Suprapubic skin (tissue), 4 donors: ENCODE results near the gene TMED9. TPM values are rescaled to one million over a fixed set of nuclear protein-coding genes. Genes with fewer than 3 reads are reported as not detected.

Experiments
- DNase-seq, 2 donors: peaks; one replicate each; pipeline ENCODE4 v3.0.0-alpha.2; 2019; ENCODE audit warnings: low spot score in 2 of 2
- H3K27ac ChIP-seq: fragments of 200-600 bp; sonication (generic); one replicate; pipeline ENCODE4 v1.5.1; 2019
- H3K27me3 ChIP-seq: fragments of 200-600 bp; sonication (generic); one replicate; pipeline ENCODE4 v1.5.1; 2019
- H3K36me3 ChIP-seq: fragments of 200-600 bp; sonication (generic); one replicate; pipeline ENCODE4 v1.5.1; 2019
- H3K4me1 ChIP-seq: fragments of 200-600 bp; sonication (generic); one replicate; pipeline ENCODE4 v1.5.1; 2019
- H3K4me3 ChIP-seq: fragments of 200-600 bp; sonication (generic); one replicate; pipeline ENCODE4 v1.5.1; 2019; ENCODE audit warnings: mild to moderate bottlenecking
- H3K9me3 ChIP-seq: fragments of 200-600 bp; sonication (generic); one replicate; pipeline ENCODE4 v1.5.1; 2019
- EP300 ChIP-seq: sonication (generic); formaldehyde crosslinking; IDR thresholded peaks from one replicate; pipeline ENCODE4 v1.6.1; 2017; ENCODE audit warnings: antibody characterized with exemption
- POLR2A ChIP-seq, 2 donors: fragments of 450-650 bp; IDR thresholded peaks; one replicate each; pipeline ENCODE4 v1.6.1; 2017; ENCODE audit warnings: antibody characterized with exemption in 2 of 2, mild to moderate bottlenecking in 2 of 2, moderate library complexity in 2 of 2
- POLR2AphosphoS5 ChIP-seq, 3 donors: sonication (generic); formaldehyde crosslinking; IDR thresholded peaks; one replicate each; pipeline ENCODE4 v1.6.1; 2017; ENCODE audit warnings: antibody characterized with exemption in 3 of 3
- WGBS: methylation state at CpG from one replicate; pipeline ENCODE4 v1.1.5; 2018; 5-methylcytosine and 5-hydroxymethylcytosine counted together
- total RNA-seq, 4 donors: library from RNA; depleted of rRNA; stranded (reverse); fragments of >200 nt; gene quantifications; one replicate each; pipeline ENCODE4 v1.1.0, GENCODE V29; 2016
- TF ChIP-seq, protein P1 (sequence below), 2 donors: fragments of 200-600 bp in 1 of 2; fragments of 450-650 bp in 1 of 2; sonication (generic) in 1 of 2; IDR thresholded peaks; one replicate each; pipeline ENCODE4 v1.5.1; 2016 to 2019; ENCODE audit warnings: antibody characterized with exemption in 2 of 2, mild to moderate bottlenecking in 1 of 2, moderate library complexity in 1 of 2

The TMED9 gene
- total RNA-seq, 4 donors from 2014 or later: 60.3 to 84.5 (median 79.5) TPM

- 61% methylated on average over 3 of the region's 11 CpGs for WGBS
- H3K27ac ChIP-seq: no peak overlapping the region
- H3K9me3 ChIP-seq: no peaks in the 10 kb centered on the region
- no peak for TF ChIP-seq POLR2A (IDR thresholded peaks at IDR 0.05)
- TF ChIP-seq POLR2AphosphoS5 (IDR thresholded peaks at IDR 0.05): no peak
- TF ChIP-seq, protein P1, sequence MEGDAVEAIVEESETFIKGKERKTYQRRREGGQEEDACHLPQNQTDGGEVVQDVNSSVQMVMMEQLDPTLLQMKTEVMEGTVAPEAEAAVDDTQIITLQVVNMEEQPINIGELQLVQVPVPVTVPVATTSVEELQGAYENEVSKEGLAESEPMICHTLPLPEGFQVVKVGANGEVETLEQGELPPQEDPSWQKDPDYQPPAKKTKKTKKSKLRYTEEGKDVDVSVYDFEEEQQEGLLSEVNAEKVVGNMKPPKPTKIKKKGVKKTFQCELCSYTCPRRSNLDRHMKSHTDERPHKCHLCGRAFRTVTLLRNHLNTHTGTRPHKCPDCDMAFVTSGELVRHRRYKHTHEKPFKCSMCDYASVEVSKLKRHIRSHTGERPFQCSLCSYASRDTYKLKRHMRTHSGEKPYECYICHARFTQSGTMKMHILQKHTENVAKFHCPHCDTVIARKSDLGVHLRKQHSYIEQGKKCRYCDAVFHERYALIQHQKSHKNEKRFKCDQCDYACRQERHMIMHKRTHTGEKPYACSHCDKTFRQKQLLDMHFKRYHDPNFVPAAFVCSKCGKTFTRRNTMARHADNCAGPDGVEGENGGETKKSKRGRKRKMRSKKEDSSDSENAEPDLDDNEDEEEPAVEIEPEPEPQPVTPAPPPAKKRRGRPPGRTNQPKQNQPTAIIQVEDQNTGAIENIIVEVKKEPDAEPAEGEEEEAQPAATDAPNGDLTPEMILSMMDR (IDR thresholded peaks at IDR 0.05): no peak
- TF ChIP-seq EP300: no peak
- no peak overlapping the region for H3K4me3 ChIP-seq
- peaks cover 26% of the 10 kb centered on the region for H3K36me3 ChIP-seq
- no peaks in the 10 kb centered on the region for H3K27me3 ChIP-seq
- DNase-seq: no peak
- H3K4me1 ChIP-seq: peaks cover 19% of the 10 kb centered on the region
These were observed 15.1 kb downstream of the TMED9 start for GRCh38 chr5:177607115-177607451.

DNA sequence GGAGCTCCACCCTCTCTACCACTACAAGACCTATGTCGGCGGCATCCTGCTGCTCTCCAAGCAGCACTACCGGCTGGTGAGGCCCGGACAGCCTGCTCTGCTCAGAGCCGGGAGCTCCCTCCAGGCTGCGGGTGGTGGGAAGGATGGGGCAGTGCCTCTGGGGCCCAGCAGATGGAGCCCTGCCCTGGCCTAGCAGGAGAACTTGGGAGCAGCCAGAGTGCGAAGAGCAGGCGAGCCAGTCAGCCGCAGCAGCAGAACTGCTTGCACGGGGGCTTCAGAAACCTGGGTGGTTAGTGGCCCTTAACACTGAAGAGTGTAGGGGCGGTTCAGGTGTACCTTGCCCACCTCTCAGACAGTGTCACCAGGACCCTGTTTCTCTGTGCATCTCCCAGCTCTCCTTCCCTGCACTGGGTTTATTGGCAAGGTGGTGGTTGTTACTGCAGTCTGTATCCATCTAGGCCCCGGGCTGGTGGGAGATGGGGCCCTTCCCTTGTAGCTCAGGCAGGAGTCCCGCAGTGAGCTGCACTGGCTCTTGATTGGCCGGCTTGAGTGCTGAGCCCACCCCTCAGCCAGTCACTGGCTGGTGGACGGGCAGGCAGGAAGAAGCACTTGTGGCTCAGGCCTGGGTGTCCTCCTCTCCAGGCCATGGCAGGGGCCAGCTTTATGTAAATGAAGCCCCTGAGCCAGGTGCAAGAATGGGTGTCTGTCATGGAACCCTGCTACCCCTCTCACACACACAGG is 15.6 kb downstream of the TMED9 start:
- WGBS: 30% methylated on average over 4 of the region's 15 CpGs

DNA sequence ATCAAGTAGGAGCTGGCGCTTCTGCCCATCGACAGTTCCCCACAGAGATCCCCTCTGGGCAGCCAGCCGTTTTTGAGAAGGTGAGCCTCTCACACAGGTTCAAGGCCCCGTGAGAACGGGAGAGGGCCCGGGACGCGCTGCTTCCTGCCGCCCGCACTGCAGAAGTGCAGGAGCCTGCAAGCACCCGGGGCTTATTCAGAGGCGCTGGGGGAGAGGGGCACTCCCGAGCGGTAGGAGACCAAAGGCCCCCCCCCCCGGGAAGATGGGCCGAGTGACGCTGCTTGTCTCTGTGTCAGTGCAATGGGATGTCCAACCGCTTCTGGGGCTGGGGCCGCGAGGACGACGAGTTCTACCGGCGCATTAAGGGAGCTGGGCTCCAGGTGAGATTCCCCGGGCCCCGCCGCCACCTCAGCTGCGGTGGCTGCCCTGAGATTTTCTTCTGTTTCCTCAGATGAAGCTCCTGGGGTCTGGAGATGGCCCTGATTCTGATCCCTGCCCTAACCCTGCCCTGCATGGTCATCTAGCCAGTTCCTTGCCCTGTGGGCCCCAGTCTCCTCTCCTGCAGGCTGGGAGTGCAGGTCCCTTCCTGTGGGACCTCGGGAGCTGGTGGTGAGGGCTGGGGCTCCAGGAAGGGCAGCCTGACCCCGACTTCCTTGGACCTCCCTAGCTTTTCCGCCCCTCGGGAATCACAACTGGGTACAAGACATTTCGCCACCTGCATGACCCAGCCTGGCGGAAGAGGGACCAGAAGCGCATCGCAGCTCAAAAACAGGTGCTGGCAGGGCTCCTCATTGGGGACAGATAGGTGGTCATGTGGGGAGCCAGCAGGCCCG is 16.5 kb downstream of the TMED9 start:
- no peak overlapping the region for H3K4me3 ChIP-seq
- DNase-seq: peak in 1 of 2 donors; percentile 75
- H3K36me3 ChIP-seq: peaks cover 36% of the 10 kb centered on the region
- peaks cover 14% of the 10 kb centered on the region for H3K4me1 ChIP-seq
- no peaks in the 10 kb centered on the region for H3K27me3 ChIP-seq
- H3K27ac ChIP-seq: no peak overlapping the region
- no peaks in the 10 kb centered on the region for H3K9me3 ChIP-seq
- no peak for TF ChIP-seq POLR2A (IDR thresholded peaks at IDR 0.05)
- no peak for TF ChIP-seq EP300
- TF ChIP-seq, protein P1 (IDR thresholded peaks at IDR 0.05): no peak
- TF ChIP-seq POLR2AphosphoS5 (IDR thresholded peaks at IDR 0.05): no peak
- WGBS: 85% methylated on average over 21 of the region's 37 CpGs

More for the DNA sequence above, 15.6 kb downstream of the TMED9 start:
- Histone ChIP-seq H3K27me3 (no peaks in the 10 kb centered on the region), H3K27ac (no peak overlapping the region), H3K9me3 (no peaks in the 10 kb centered on the region), H3K4me3 (no peak overlapping the region), H3K4me1 (peaks cover 14% of the 10 kb centered on the region), H3K36me3 (peaks cover 31% of the 10 kb centered on the region)
- no peak for TF ChIP-seq POLR2A (IDR thresholded peaks at IDR 0.05)
- TF ChIP-seq, protein P1 (IDR thresholded peaks at IDR 0.05): peak; percentile 53 to 94
- DNase-seq: peak in 1 of 2 donors; percentile 87

GRCh38 chr5:177609076-177610059 is 17.4 kb downstream of the TMED9 start:
- Histone ChIP-seq H3K4me3 (no peak overlapping the region), H3K27me3 (no peaks in the 10 kb centered on the region), H3K36me3 (peaks cover 36% of the 10 kb centered on the region), H3K9me3 (no peaks in the 10 kb centered on the region), H3K27ac (no peak overlapping the region), H3K4me1 (peaks cover 14% of the 10 kb centered on the region)
- WGBS: 55% methylated on average over 4 of the region's 21 CpGs
- DNase-seq: no peak
- TF ChIP-seq POLR2A (IDR thresholded peaks at IDR 0.05) (no peak), POLR2AphosphoS5 (IDR thresholded peaks at IDR 0.05) (no peak), EP300 (no peak)
- TF ChIP-seq, protein P1 (IDR thresholded peaks at IDR 0.05): no peak
